ENCODE results near the gene SLX9.

Gene SLX9

GRCh38 chr21:44959376-44960091 is 19.7 kb downstream of the SLX9 start:
- in situ Hi-C loops (cut with MboI; ENCODE audit: low pct_unique_long_range_greater_than_20kb, low sequenced_read_pairs, unreplicated experiment) = no loop called here
- TF ChIP-seq CTCF (IDR thresholded peaks at IDR 0.05; ENCODE audit: extremely low read depth, insufficient read depth, missing control alignments) = no peak
- no peak for DNase-seq (ENCODE audit: low spot score)

GRCh38 chr21:44960141-44961092 is 20.6 kb downstream of the SLX9 start:
- DNase-seq (ENCODE audit: low spot score) = no peak
- no peak for TF ChIP-seq CTCF (IDR thresholded peaks at IDR 0.05; ENCODE audit: extremely low read depth, insufficient read depth, missing control alignments)
- in situ Hi-C loops (cut with MboI; ENCODE audit: low pct_unique_long_range_greater_than_20kb, low sequenced_read_pairs, unreplicated experiment) = no loop called here

GRCh38 chr21:44962403-44962966 is 22.7 kb downstream of the SLX9 start:
- DNase-seq (ENCODE audit: low spot score) = no peak
- in situ Hi-C loops (cut with MboI; ENCODE audit: low pct_unique_long_range_greater_than_20kb, low sequenced_read_pairs, unreplicated experiment) = no loop called here
- TF ChIP-seq CTCF (IDR thresholded peaks at IDR 0.05; ENCODE audit: extremely low read depth, insufficient read depth, missing control alignments) = no peak

- no peak for TF ChIP-seq CTCF (IDR thresholded peaks at IDR 0.05; ENCODE audit: extremely low read depth, insufficient read depth, missing control alignments)
- in situ Hi-C loops (cut with MboI; ENCODE audit: low pct_unique_long_range_greater_than_20kb, low sequenced_read_pairs, unreplicated experiment) = no loop called here
- no peak for DNase-seq (ENCODE audit: low spot score)
Measured at GRCh38 chr21:44964381-44964780, 24.6 kb downstream of the SLX9 start.

- in situ Hi-C loops (cut with MboI; ENCODE audit: low pct_unique_long_range_greater_than_20kb, low sequenced_read_pairs, unreplicated experiment) = no loop called here
- no peak for TF ChIP-seq CTCF (IDR thresholded peaks at IDR 0.05; ENCODE audit: extremely low read depth, insufficient read depth, missing control alignments)
- peak; percentile 59 for DNase-seq (ENCODE audit: low spot score)
Measured at GRCh38 chr21:44965251-44966022, 25.6 kb downstream of the SLX9 start.
